Fibroblast of the aortic adventitia (primary cell): Measurements from ENCODE around the gene IRF2. TPM values are rescaled to one million over a fixed set of nuclear protein-coding genes. Genes with fewer than 3 reads are reported as not detected.
A peak's percentile ranks its signal among the peaks of the same experiment; 100 is the strongest.

Source experiments
- DNase-seq: peaks from one replicate; pipeline ENCODE4 v3.0.0-alpha.2; 2010; ENCODE audit warnings: low read depth
- H3K4me3 ChIP-seq: 2 replicates; pipeline ENCODE4 v1.5.1; 2011; ENCODE audit warnings: low read depth, mild to moderate bottlenecking, control low read depth, low read length, moderate library complexity
- CTCF ChIP-seq: IDR thresholded peaks from 2 replicates; pipeline ENCODE4 v1.5.1; 2011; ENCODE audit warnings: mild to moderate bottlenecking, low read length, control low read depth, inconsistent platforms; ENCODE audit not compliant: insufficient read depth
- total RNA-seq: library from RNA; depleted of rRNA; stranded (reverse); fragments of >200 nt; gene quantifications from 2 replicates; pipeline ENCODE4 v1.2.3, GENCODE V29; 2012; ENCODE audit warnings: low replicate concordance

Gene IRF2
- total RNA-seq, 1 donor, result 35.2 TPM

GRCh38 chr4:184413261-184414046 is 60.9 kb downstream of the IRF2 start:
- TF ChIP-seq CTCF, result no peak
- H3K4me3 ChIP-seq, result no peak overlapping the region
- DNase-seq, result no peak

- no peak for DNase-seq
- H3K4me3 ChIP-seq, result no peak overlapping the region
- TF ChIP-seq CTCF, result no peak
These were observed 63.6 kb downstream of the IRF2 start for GRCh38 chr4:184410748-184411147.

GRCh38 chr4:184409911-184410692 is 64.2 kb downstream of the IRF2 start:
- no peak for DNase-seq
- TF ChIP-seq CTCF, result no peak
- no peak overlapping the region for H3K4me3 ChIP-seq

- no peak overlapping the region for H3K4me3 ChIP-seq
- DNase-seq, result no peak
- TF ChIP-seq CTCF, result no peak
These were observed 64.8 kb downstream of the IRF2 start for GRCh38 chr4:184409502-184409901.

GRCh38 chr4:184408684-184409081 is 65.7 kb downstream of the IRF2 start:
- DNase-seq, result no peak
- no peak for TF ChIP-seq CTCF
- H3K4me3 ChIP-seq, result no peak overlapping the region

GRCh38 chr4:184408021-184408683 is 66.2 kb downstream of the IRF2 start:
- no peak overlapping the region for H3K4me3 ChIP-seq
- no peak for TF ChIP-seq CTCF
- DNase-seq, result peak; percentile 76
